Trophoblast cell (in vitro differentiated cells and primary cell): ENCODE results near the gene TAC4.

ENCODE experiments used
- DNase-seq, 2 donors: peaks; one replicate each; pipeline ENCODE4 v3.0.0-alpha.2; 2016
- H2AFZ ChIP-seq: 2 replicates; pipeline ENCODE4 v1.6.1; 2013; ENCODE audit warnings: low read length, moderate library complexity, mild to moderate bottlenecking; ENCODE audit not compliant: insufficient read depth, poor library complexity
- H2AK5ac ChIP-seq: 2 replicates; pipeline ENCODE4 v1.6.1; 2013; ENCODE audit warnings: mild to moderate bottlenecking, low read length
- H2BK120ac ChIP-seq: 2 replicates; pipeline ENCODE4 v1.6.1; 2013; ENCODE audit warnings: low read length, mild to moderate bottlenecking, moderate library complexity; ENCODE audit not compliant: insufficient read depth, poor library complexity
- H2BK12ac ChIP-seq: 2 replicates; pipeline ENCODE4 v1.6.1; 2013; ENCODE audit warnings: mild to moderate bottlenecking, low read length, moderate library complexity
- H2BK5ac ChIP-seq: 2 replicates; pipeline ENCODE4 v1.6.1; 2013; ENCODE audit warnings: low read length, low read depth, moderate library complexity, mild to moderate bottlenecking; ENCODE audit not compliant: poor library complexity
- H3K14ac ChIP-seq: 2 replicates; pipeline ENCODE4 v1.6.1; 2013; ENCODE audit warnings: mild to moderate bottlenecking, low read length
- H3K18ac ChIP-seq: 2 replicates; pipeline ENCODE4 v1.6.1; 2013; ENCODE audit warnings: mild to moderate bottlenecking, low read length
- H3K23ac ChIP-seq: 2 replicates; pipeline ENCODE4 v1.6.1; 2013; ENCODE audit warnings: low read length
- H3K27ac ChIP-seq: 2 replicates; pipeline ENCODE4 v1.5.1; 2013; ENCODE audit warnings: low read depth, mild to moderate bottlenecking, inconsistent platforms, low read length, moderate library complexity
- H3K27me3 ChIP-seq: 2 replicates; pipeline ENCODE4 v1.6.1; 2013; ENCODE audit warnings: inconsistent platforms, mild to moderate bottlenecking, low read length, moderate library complexity; ENCODE audit not compliant: insufficient read depth
- H3K36me3 ChIP-seq, 2 experiments: 1 replicate in 1 of 2; 2 replicates in 1 of 2; pipeline ENCODE4 v1.6.1; 2013; ENCODE audit warnings: low read length in 2 of 2, mild to moderate bottlenecking in 2 of 2, moderate library complexity in 1 of 2; ENCODE audit not compliant: insufficient read depth in 2 of 2, control insufficient read depth in 1 of 2
- H3K4ac ChIP-seq: 2 replicates; pipeline ENCODE4 v1.6.1; 2013; ENCODE audit warnings: low read depth, mild to moderate bottlenecking, low read length, moderate library complexity
- H3K4me1 ChIP-seq, 2 experiments: 1 replicate in 1 of 2; 2 replicates in 1 of 2; pipeline ENCODE4 v1.6.1; 2013; ENCODE audit warnings: low read length in 2 of 2, mild to moderate bottlenecking in 2 of 2, moderate library complexity in 1 of 2; ENCODE audit not compliant: insufficient read depth in 2 of 2, control insufficient read depth in 1 of 2
- H3K4me2 ChIP-seq: 2 replicates; pipeline ENCODE4 v1.6.1; 2013; ENCODE audit warnings: inconsistent platforms, mild to moderate bottlenecking, low read length, moderate library complexity
- H3K4me3 ChIP-seq: 2 replicates; pipeline ENCODE4 v1.5.1; 2013; ENCODE audit warnings: mild to moderate bottlenecking, low read depth, low read length, inconsistent platforms
- H3K79me1 ChIP-seq: one replicate; pipeline ENCODE4 v1.6.1; 2013; ENCODE audit warnings: low read length
- H3K79me2 ChIP-seq: 2 replicates; pipeline ENCODE4 v1.6.1; 2013; ENCODE audit warnings: low read length, mild to moderate bottlenecking; ENCODE audit not compliant: control insufficient read depth, insufficient read depth, poor library complexity
- H3K9ac ChIP-seq: 2 replicates; pipeline ENCODE4 v1.6.1; 2013; ENCODE audit warnings: mild to moderate bottlenecking, low read length
- H3K9me3 ChIP-seq: 2 replicates; pipeline ENCODE4 v1.6.1; 2013; ENCODE audit warnings: low read depth, mild to moderate bottlenecking, control low read depth, inconsistent platforms, low read length; ENCODE audit not compliant: insufficient read depth
- H4K12ac ChIP-seq: 2 replicates; pipeline ENCODE4 v1.6.1; 2013; ENCODE audit warnings: low read depth, mild to moderate bottlenecking, low read length, moderate library complexity
- H4K8ac ChIP-seq: 2 replicates; pipeline ENCODE4 v1.6.1; 2013; ENCODE audit warnings: low read depth, mild to moderate bottlenecking, low read length, moderate library complexity
- H4K91ac ChIP-seq: one replicate; pipeline ENCODE4 v1.6.1; 2013; ENCODE audit warnings: low read depth, mild to moderate bottlenecking, low read length, moderate library complexity
- WGBS: extraction: QIAGEN DNeasy Blood & Tissue Kit; methylation state at CpG from one replicate; pipeline ENCODE4 v1.1.7; 2013; ENCODE audit warnings: missing lambda C conversion rate; ENCODE audit not compliant: insufficient read length, insufficient coverage; ENCODE audit errors: extremely low coverage; 5-methylcytosine and 5-hydroxymethylcytosine counted together

TAC4 gene

DNA sequence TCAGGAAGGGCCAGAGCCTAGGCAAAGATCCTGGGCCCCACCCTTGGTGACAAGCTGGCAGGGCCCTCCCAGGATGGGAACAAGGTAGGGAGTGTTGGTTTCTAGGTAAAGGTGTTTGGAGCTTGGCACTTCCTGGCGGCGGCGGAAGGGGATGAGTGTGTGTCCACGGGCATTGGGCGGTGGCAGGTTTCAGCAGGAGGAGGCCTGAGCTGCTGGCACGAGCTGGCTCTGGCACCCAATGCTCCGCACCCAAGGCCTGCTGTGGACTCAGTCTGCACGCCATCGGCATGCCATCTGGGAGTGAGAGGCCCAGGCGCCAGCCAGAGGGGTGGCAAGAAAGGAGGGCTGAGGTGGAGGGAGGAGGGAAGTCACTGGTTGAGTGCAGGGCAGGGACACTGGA, 46.9 kb upstream of the TAC4 start:
- Histone ChIP-seq H3K4me2 (no peak overlapping the region), H3K18ac (peak overlapping the region; percentile 30), H2BK120ac (peak overlapping the region; percentile 54), H2BK12ac (peak overlapping the region; percentile 58), H3K23ac (no peak overlapping the region), H2AFZ (peak overlapping the region; percentile 66), H3K4ac (no peak overlapping the region), H3K36me3 (no peaks in the 10 kb centered on the region), H3K79me1 (peaks cover 38% of the 10 kb centered on the region), H3K4me1 (peaks cover 33 to 46% of the 10 kb centered on the region in 2 experiments), H3K27me3 (no peaks in the 10 kb centered on the region), H4K91ac (peak overlapping the region; percentile 81), H3K9ac (no peak overlapping the region), H3K14ac (peak overlapping the region; percentile 71), H3K9me3 (no peaks in the 10 kb centered on the region), H4K12ac (no peak overlapping the region), H3K79me2 (peaks cover 3% of the 10 kb centered on the region), H2BK5ac (no peak overlapping the region), H4K8ac (peak overlapping the region; percentile 29), H3K27ac (no peak overlapping the region), H2AK5ac (peak overlapping the region; percentile 84), H3K4me3 (no peak overlapping the region)
- no peak for DNase-seq
- WGBS = no CpG with 5 or more reads among the region's 10 CpGs

DNA sequence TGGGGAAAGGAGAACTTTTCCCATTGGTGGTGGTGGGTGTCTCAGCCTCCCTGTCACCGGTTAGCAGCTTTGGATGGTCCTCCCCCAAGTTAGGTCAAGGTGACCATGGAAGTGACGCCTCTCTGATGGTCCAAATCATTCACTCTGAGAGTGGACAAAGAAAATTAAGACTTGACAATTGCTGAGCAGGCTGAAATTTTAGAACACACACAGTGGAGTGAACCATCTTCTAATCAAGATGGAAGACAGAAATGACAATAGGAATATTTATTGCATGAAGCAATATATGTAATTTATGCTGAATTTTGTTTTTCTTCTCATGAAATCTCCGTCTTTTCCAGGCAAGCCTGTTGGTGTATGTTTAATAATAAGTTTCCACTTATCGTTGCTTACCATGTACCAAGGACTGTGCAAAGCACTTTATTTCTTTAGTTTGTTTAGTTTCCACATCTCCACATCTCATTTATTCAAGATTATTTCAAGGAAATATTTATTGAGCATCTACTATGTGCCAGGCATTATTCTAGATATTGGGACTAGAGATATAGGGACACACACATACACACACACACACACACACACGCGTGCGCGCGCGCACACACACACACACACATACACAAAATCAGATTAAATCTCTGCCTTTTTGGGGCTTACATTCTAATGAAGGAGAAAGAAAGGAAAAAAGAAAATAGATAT, 44.0 kb upstream of the TAC4 start:
- peaks cover 9% of the 10 kb centered on the region for H3K79me2 ChIP-seq
- H4K12ac ChIP-seq = no peak overlapping the region
- no peak overlapping the region for H2AK5ac ChIP-seq
- no peak overlapping the region for H3K27ac ChIP-seq
- H3K36me3 ChIP-seq = no peaks in the 10 kb centered on the region
- no peak for DNase-seq
- H2BK5ac ChIP-seq = no peak overlapping the region
- H3K4me3 ChIP-seq = no peak overlapping the region
- no peak overlapping the region for H4K8ac ChIP-seq
- no peaks in the 10 kb centered on the region for H3K27me3 ChIP-seq
- H3K14ac ChIP-seq = no peak overlapping the region
- H3K9me3 ChIP-seq = no peaks in the 10 kb centered on the region
- H3K79me1 ChIP-seq = peaks cover 44% of the 10 kb centered on the region
- H2BK120ac ChIP-seq = peak overlapping the region; percentile 55
- H2AFZ ChIP-seq = no peak overlapping the region
- peak overlapping the region; percentile 94 for H4K91ac ChIP-seq
- no peak overlapping the region for H3K4ac ChIP-seq
- peaks cover 33 to 40% of the 10 kb centered on the region in 2 experiments for H3K4me1 ChIP-seq
- no peak overlapping the region for H2BK12ac ChIP-seq
- H3K23ac ChIP-seq = no peak overlapping the region
- no peak overlapping the region for H3K9ac ChIP-seq
- no peak overlapping the region for H3K4me2 ChIP-seq
- WGBS = no CpG with 5 or more reads among the region's 10 CpGs
- no peak overlapping the region for H3K18ac ChIP-seq

DNA sequence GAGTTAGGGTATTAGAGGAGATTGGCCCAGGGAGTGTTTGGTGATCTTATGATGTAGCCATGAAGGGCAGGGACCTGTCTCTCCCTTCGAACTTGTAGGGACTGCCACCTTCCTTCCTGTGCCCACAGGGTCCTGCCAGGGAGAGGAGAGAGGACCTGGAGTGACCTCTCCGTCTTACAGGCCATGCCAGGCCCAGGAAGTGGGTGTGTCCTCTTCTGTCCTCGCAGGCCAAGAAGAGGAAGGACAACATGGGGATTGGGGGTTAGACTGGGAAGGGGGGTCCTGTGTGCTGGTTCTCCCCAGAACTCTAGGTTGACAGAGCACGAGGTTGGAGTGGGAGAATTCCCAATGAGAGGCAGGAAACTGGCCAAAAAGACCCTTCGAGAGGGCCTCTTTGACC, 43.4 kb upstream of the TAC4 start:
- H4K12ac ChIP-seq = no peak overlapping the region
- peak overlapping the region; percentile 72 for H2AK5ac ChIP-seq
- DNase-seq = no peak
- H3K23ac ChIP-seq = no peak overlapping the region
- no peaks in the 10 kb centered on the region for H3K27me3 ChIP-seq
- H3K79me2 ChIP-seq = peaks cover 9% of the 10 kb centered on the region
- H3K4me1 ChIP-seq = peaks cover 33 to 41% of the 10 kb centered on the region in 2 experiments
- H3K14ac ChIP-seq = no peak overlapping the region
- no peak overlapping the region for H3K27ac ChIP-seq
- H2BK12ac ChIP-seq = peak overlapping the region; percentile 87
- no CpG with 5 or more reads among the region's 5 CpGs for WGBS
- no peak overlapping the region for H3K9ac ChIP-seq
- H2BK120ac ChIP-seq = peak overlapping the region; percentile 55
- peak overlapping the region; percentile 20 for H4K8ac ChIP-seq
- H4K91ac ChIP-seq = peak overlapping the region; percentile 94
- no peaks in the 10 kb centered on the region for H3K9me3 ChIP-seq
- H3K4ac ChIP-seq = no peak overlapping the region
- H3K79me1 ChIP-seq = peaks cover 47% of the 10 kb centered on the region
- H3K18ac ChIP-seq = peak overlapping the region; percentile 27
- H3K4me3 ChIP-seq = no peak overlapping the region
- peak overlapping the region; percentile 14 for H2BK5ac ChIP-seq
- H3K36me3 ChIP-seq = no peaks in the 10 kb centered on the region
- H2AFZ ChIP-seq = no peak overlapping the region
- H3K4me2 ChIP-seq = no peak overlapping the region

GRCh38 chr17:49890852-49891251, 43.0 kb upstream of the TAC4 start:
- Histone ChIP-seq H2BK12ac (peak overlapping the region; percentile 87), H3K4me2 (no peak overlapping the region), H3K23ac (no peak overlapping the region), H4K8ac (peak overlapping the region; percentile 37), H3K79me1 (peaks cover 48% of the 10 kb centered on the region), H3K79me2 (peaks cover 12% of the 10 kb centered on the region), H3K9me3 (no peaks in the 10 kb centered on the region), H2AK5ac (peak overlapping the region; percentile 72), H3K9ac (no peak overlapping the region), H3K4me1 (peaks cover 34 to 42% of the 10 kb centered on the region in 2 experiments), H3K4ac (no peak overlapping the region), H2BK5ac (peak overlapping the region; percentile 14), H3K14ac (peak overlapping the region; percentile 38), H3K27ac (no peak overlapping the region), H2AFZ (no peak overlapping the region), H3K18ac (no peak overlapping the region), H3K27me3 (no peaks in the 10 kb centered on the region), H3K36me3 (no peaks in the 10 kb centered on the region), H4K91ac (peak overlapping the region; percentile 94), H4K12ac (no peak overlapping the region), H3K4me3 (no peak overlapping the region), H2BK120ac (peak overlapping the region; percentile 55)
- DNase-seq = peak in 1 of 2 donors; percentile 71
- WGBS = no CpG with 5 or more reads among the region's 23 CpGs
